Right ventricle myocardium superior (tissue), 1 donor: ENCODE measurements around the gene DDX20. TPM values are rescaled to one million over a fixed set of nuclear protein-coding genes. Genes with fewer than 3 reads are reported as not detected.

Experiments used
- ATAC-seq: fragments of 200-7000 bp; cut with Tn5 transposase; one replicate; pipeline ENCODE4 v1.9.1; 2020; ENCODE audit warnings: mild to moderate bottlenecking; ENCODE audit not compliant: poor library complexity
- DNase-seq: peaks from one replicate; pipeline ENCODE4 v3.0.0-alpha.2; 2020
- intact Hi-C: fragments of 100-400 bp; cut with DNase I; formaldehyde crosslinking; loops from one replicate; pipeline ENCODE4 v1.11.2; 2022
- long read RNA-seq: library from polyadenylated mRNA; unstranded; transcript quantifications from one replicate; pipeline ENCODE4 v2.0.0, GENCODE V29; 2021
- total RNA-seq: library from RNA; stranded (reverse); fragmentation: NEBNext Ultra II Directional; extraction: Animal tissue kit (Norgen Biotek cat#: 25700); gene quantifications from one replicate; pipeline ENCODE4 v1.2.1, GENCODE V29; 2021
- donor health status: DM: no; HTN: yes; CAD: no; lungs with severe emphysema.

Gene DDX20
- total RNA-seq: 5.8 TPM
- long read RNA-seq, full-length matches to known transcripts: 31 of 32 reads
- long read RNA-seq, partial matches to known transcripts: 1 of 32 reads
- long read RNA-seq, other reads (novel, unspliced or antisense): 0 of 32 reads

- peak; percentile 95 for DNase-seq
- ATAC-seq: peak; percentile 99
- intact Hi-C loops: loop anchor here (5.0 kb wide), 1 partner anchor 273 kb away; no protein-coding TSS in a partner anchor
Measured at GRCh38 chr1:111755331-111756123, at the start of gene DDX20. Gene DDX20, plus strand, starts transcription at chr1:111755901. Its CDS starts 24 bp downstream, at chr1:111755925.

GRCh38 chr1:111706921-111707320, 48.8 kb upstream of the DDX20 start:
- no peak for ATAC-seq
- intact Hi-C loops: no loop called here
- no peak for DNase-seq

GRCh38 chr1:111707906-111708305, 47.8 kb upstream of the DDX20 start:
- intact Hi-C loops: no loop called here
- DNase-seq: no peak
- no peak for ATAC-seq

- intact Hi-C loops: no loop called here
- ATAC-seq: no peak
Measured at GRCh38 chr1:111709986-111710385, 45.7 kb upstream of the DDX20 start.

GRCh38 chr1:111716333-111716732, 39.4 kb upstream of the DDX20 start:
- DNase-seq (no peak), ATAC-seq (no peak)
- intact Hi-C loops: loop anchor here (2.0 kb wide), 1 partner anchor 30 kb away; no protein-coding TSS in a partner anchor

More at GRCh38 chr1:111709986-111710385, 45.7 kb upstream of the DDX20 start:
- DNase-seq: no peak

GRCh38 chr1:111717450-111717849, 38.3 kb upstream of the DDX20 start:
- intact Hi-C loops: loop anchor here (2.0 kb wide), 1 partner anchor 29 kb away; no protein-coding TSS in a partner anchor
- no peak for ATAC-seq

GRCh38 chr1:111719135-111719534, 36.6 kb upstream of the DDX20 start:
- intact Hi-C loops: no loop called here
- ATAC-seq (no peak), DNase-seq (no peak)

More at GRCh38 chr1:111717450-111717849, 38.3 kb upstream of the DDX20 start:
- no peak for DNase-seq

GRCh38 chr1:111719674-111720132, 36.0 kb upstream of the DDX20 start:
- peak; percentile 6 for ATAC-seq
- peak; percentile 62 for DNase-seq
- intact Hi-C loops: no loop called here

GRCh38 chr1:111720274-111720976, 35.3 kb upstream of the DDX20 start:
- peak; percentile 67 for DNase-seq
- intact Hi-C loops: no loop called here
- ATAC-seq: peak; percentile 66

- ATAC-seq (peak; percentile 28), DNase-seq (no peak)
- intact Hi-C loops: no loop called here
Measured at GRCh38 chr1:111720977-111721786, 34.5 kb upstream of the DDX20 start.

- ATAC-seq (no peak), DNase-seq (no peak)
- intact Hi-C loops: no loop called here
Measured at GRCh38 chr1:111723091-111723806, 32.5 kb upstream of the DDX20 start.

- ATAC-seq (no peak), DNase-seq (no peak)
- intact Hi-C loops: no loop called here
Measured at GRCh38 chr1:111723871-111724270, 31.8 kb upstream of the DDX20 start.

GRCh38 chr1:111725192-111725591, 30.5 kb upstream of the DDX20 start:
- intact Hi-C loops: no loop called here
- DNase-seq (peak; percentile 83), ATAC-seq (peak; percentile 62)

- DNase-seq: no peak
- intact Hi-C loops: no loop called here
Measured at GRCh38 chr1:111727056-111727455, 28.6 kb upstream of the DDX20 start.

GRCh38 chr1:111729271-111729921, 26.3 kb upstream of the DDX20 start:
- DNase-seq (peak; percentile 84), ATAC-seq (peak; percentile 63)
- intact Hi-C loops: no loop called here

More at GRCh38 chr1:111727056-111727455, 28.6 kb upstream of the DDX20 start:
- ATAC-seq: no peak

GRCh38 chr1:111729946-111730681, 25.6 kb upstream of the DDX20 start:
- DNase-seq: no peak
- intact Hi-C loops: no loop called here
- no peak for ATAC-seq

- ATAC-seq (no peak), DNase-seq (no peak)
- intact Hi-C loops: no loop called here
Measured at GRCh38 chr1:111730706-111731105, 25.0 kb upstream of the DDX20 start.
